ENCODE data around the gene CD84.

The CD84 gene

GRCh38 chr1:160618763-160619274 is 39.5 kb upstream of the CD84 start:
- TF ChIP-seq GATA3 (IDR thresholded peaks at IDR 0.05; ENCODE audit: low read depth, low read length) (no peak), GATA2 (IDR thresholded peaks at IDR 0.05; ENCODE audit: low read depth, low read length) (no peak)

- TF ChIP-seq GATA3 (IDR thresholded peaks at IDR 0.05; ENCODE audit: low read depth, low read length) (no peak), GATA2 (IDR thresholded peaks at IDR 0.05; ENCODE audit: low read depth, low read length) (no peak)
Measured at GRCh38 chr1:160618327-160618726, 39.0 kb upstream of the CD84 start.

- no peak for TF ChIP-seq GATA3 (IDR thresholded peaks at IDR 0.05; ENCODE audit: low read depth, low read length)
- TF ChIP-seq GATA2 (IDR thresholded peaks at IDR 0.05; ENCODE audit: low read depth, low read length): no peak
Measured at GRCh38 chr1:160615660-160616059, 36.4 kb upstream of the CD84 start.

GRCh38 chr1:160614410-160614809 is 35.1 kb upstream of the CD84 start:
- TF ChIP-seq GATA3 (IDR thresholded peaks at IDR 0.05; ENCODE audit: low read depth, low read length): no peak
- no peak for TF ChIP-seq GATA2 (IDR thresholded peaks at IDR 0.05; ENCODE audit: low read depth, low read length)

- TF ChIP-seq GATA3 (IDR thresholded peaks at IDR 0.05; ENCODE audit: low read depth, low read length): no peak
- no peak for TF ChIP-seq GATA2 (IDR thresholded peaks at IDR 0.05; ENCODE audit: low read depth, low read length)
Measured at GRCh38 chr1:160612613-160613218, 33.4 kb upstream of the CD84 start.

GRCh38 chr1:160610569-160611242 is 31.4 kb upstream of the CD84 start:
- TF ChIP-seq GATA2 (IDR thresholded peaks at IDR 0.05; ENCODE audit: low read depth, low read length) (no peak), GATA3 (IDR thresholded peaks at IDR 0.05; ENCODE audit: low read depth, low read length) (no peak)

GRCh38 chr1:160608941-160609340 is 29.6 kb upstream of the CD84 start:
- no peak for TF ChIP-seq GATA2 (IDR thresholded peaks at IDR 0.05; ENCODE audit: low read depth, low read length)
- no peak for TF ChIP-seq GATA3 (IDR thresholded peaks at IDR 0.05; ENCODE audit: low read depth, low read length)

- no peak for TF ChIP-seq GATA2 (IDR thresholded peaks at IDR 0.05; ENCODE audit: low read depth, low read length)
- no peak for TF ChIP-seq GATA3 (IDR thresholded peaks at IDR 0.05; ENCODE audit: low read depth, low read length)
Measured at GRCh38 chr1:160608514-160608913, 29.2 kb upstream of the CD84 start.

GRCh38 chr1:160608057-160608456 is 28.8 kb upstream of the CD84 start:
- TF ChIP-seq GATA2 (IDR thresholded peaks at IDR 0.05; ENCODE audit: low read depth, low read length): no peak

- no peak for TF ChIP-seq GATA3 (IDR thresholded peaks at IDR 0.05; ENCODE audit: low read depth, low read length)
- no peak for TF ChIP-seq GATA2 (IDR thresholded peaks at IDR 0.05; ENCODE audit: low read depth, low read length)
Measured at GRCh38 chr1:160607672-160608032, 28.4 kb upstream of the CD84 start.

GRCh38 chr1:160607011-160607671 is 27.8 kb upstream of the CD84 start:
- TF ChIP-seq GATA3 (IDR thresholded peaks at IDR 0.05; ENCODE audit: low read depth, low read length) (no peak), GATA2 (IDR thresholded peaks at IDR 0.05; ENCODE audit: low read depth, low read length) (no peak)

GRCh38 chr1:160606611-160607010 is 27.3 kb upstream of the CD84 start:
- TF ChIP-seq GATA2 (IDR thresholded peaks at IDR 0.05; ENCODE audit: low read depth, low read length): no peak
- no peak for TF ChIP-seq GATA3 (IDR thresholded peaks at IDR 0.05; ENCODE audit: low read depth, low read length)

- TF ChIP-seq GATA2 (IDR thresholded peaks at IDR 0.05; ENCODE audit: low read depth, low read length) (no peak), GATA3 (IDR thresholded peaks at IDR 0.05; ENCODE audit: low read depth, low read length) (no peak)
Measured at GRCh38 chr1:160605792-160606479, 26.6 kb upstream of the CD84 start.

- no peak for TF ChIP-seq GATA3 (IDR thresholded peaks at IDR 0.05; ENCODE audit: low read depth, low read length)
- no peak for TF ChIP-seq GATA2 (IDR thresholded peaks at IDR 0.05; ENCODE audit: low read depth, low read length)
Measured at GRCh38 chr1:160605205-160605604, 25.9 kb upstream of the CD84 start.
